Smooth muscle cell (in vitro differentiated cells): ENCODE data around the gene STX10. TPM values are rescaled to one million over a fixed set of nuclear protein-coding genes. Genes with fewer than 3 reads are reported as not detected.
A peak's percentile ranks its signal among the peaks of the same experiment; 100 is the strongest.

Experiments
- DNase-seq: peaks from one replicate; lab custom pipeline; 2025; ENCODE audit not compliant: unreplicated experiment; lab: John Stamatoyannopoulos, UW
- H2AFZ ChIP-seq: fragments of 200-600 bp; sonication (generic); 2 replicates; pipeline ENCODE4 v1.6.0; 2016; ENCODE audit warnings: antibody characterized with exemption, low read depth, mild to moderate bottlenecking
- H3F3A ChIP-seq: fragments of 200-600 bp; sonication (generic); 2 replicates; pipeline ENCODE4 v1.6.0; 2017; ENCODE audit warnings: antibody characterized with exemption, low read depth
- H3K27ac ChIP-seq: fragments of 200-600 bp; sonication (generic); 2 replicates; pipeline ENCODE4 v1.5.1; 2016; ENCODE audit warnings: low read depth, mild to moderate bottlenecking
- H3K27me3 ChIP-seq: fragments of 200-600 bp; sonication (generic); 2 replicates; pipeline ENCODE4 v1.6.1; 2016; ENCODE audit warnings: low read depth, mild to moderate bottlenecking
- H3K36me3 ChIP-seq: fragments of 200-600 bp; sonication (generic); 2 replicates; pipeline ENCODE4 v1.5.1; 2016; ENCODE audit warnings: low read depth
- H3K4me1 ChIP-seq: fragments of 200-600 bp; sonication (generic); 2 replicates; pipeline ENCODE4 v1.5.1; 2016; ENCODE audit warnings: low read depth
- H3K4me2 ChIP-seq: fragments of 200-600 bp; sonication (generic); 2 replicates; pipeline ENCODE4 v1.6.0; 2016; ENCODE audit warnings: mild to moderate bottlenecking
- H3K4me3 ChIP-seq: fragments of 200-600 bp; sonication (generic); 2 replicates; pipeline ENCODE4 v1.5.1; 2016; ENCODE audit warnings: mild to moderate bottlenecking
- H3K79me2 ChIP-seq: fragments of 200-600 bp; sonication (generic); 2 replicates; pipeline ENCODE4 v1.6.0; 2016; ENCODE audit warnings: low read depth, mild to moderate bottlenecking
- H3K9ac ChIP-seq: fragments of 200-600 bp; sonication (generic); 2 replicates; pipeline ENCODE4 v1.6.0; 2016; ENCODE audit warnings: low read depth
- H3K9me3 ChIP-seq: fragments of 200-600 bp; sonication (generic); replicated peaks from 2 replicates; pipeline ENCODE4 v1.5.1; 2016; ENCODE audit warnings: low read depth
- H4K20me1 ChIP-seq: fragments of 200-600 bp; sonication (generic); 2 replicates; pipeline ENCODE4 v1.6.0; 2016; ENCODE audit warnings: low read depth
- WGBS: methylation state at CpG from one replicate; pipeline ENCODE4 v1.1.7; 2016; ENCODE audit warnings: low lambda C conversion rate; 5-methylcytosine and 5-hydroxymethylcytosine counted together
- polyA plus RNA-seq: library from polyadenylated mRNA; unstranded; fragments of >200 nt; fragmentation: Nextera tagmentation; extraction: Ambion mirVana; gene quantifications from 2 replicates; pipeline ENCODE4 v1.2.1, GENCODE V29; 2016
- total RNA-seq: library from RNA; depleted of rRNA; stranded (reverse); fragments of >200 nt; gene quantifications from 2 replicates; pipeline ENCODE4 v1.2.3, GENCODE V29; 2014
- TF ChIP-seq, protein P1 (sequence below): fragments of 200-600 bp; sonication (generic); IDR thresholded peaks from 2 replicates; pipeline ENCODE4 v1.5.1; 2017; ENCODE audit warnings: borderline replicate concordance, mild to moderate bottlenecking, antibody characterized with exemption; ENCODE audit not compliant: insufficient read depth, poor library complexity, severe bottlenecking

STX10 gene
- total and polyA plus RNA-seq, 2 experiments from 2014 or later = 59.6 to 69.1 TPM

DNA sequence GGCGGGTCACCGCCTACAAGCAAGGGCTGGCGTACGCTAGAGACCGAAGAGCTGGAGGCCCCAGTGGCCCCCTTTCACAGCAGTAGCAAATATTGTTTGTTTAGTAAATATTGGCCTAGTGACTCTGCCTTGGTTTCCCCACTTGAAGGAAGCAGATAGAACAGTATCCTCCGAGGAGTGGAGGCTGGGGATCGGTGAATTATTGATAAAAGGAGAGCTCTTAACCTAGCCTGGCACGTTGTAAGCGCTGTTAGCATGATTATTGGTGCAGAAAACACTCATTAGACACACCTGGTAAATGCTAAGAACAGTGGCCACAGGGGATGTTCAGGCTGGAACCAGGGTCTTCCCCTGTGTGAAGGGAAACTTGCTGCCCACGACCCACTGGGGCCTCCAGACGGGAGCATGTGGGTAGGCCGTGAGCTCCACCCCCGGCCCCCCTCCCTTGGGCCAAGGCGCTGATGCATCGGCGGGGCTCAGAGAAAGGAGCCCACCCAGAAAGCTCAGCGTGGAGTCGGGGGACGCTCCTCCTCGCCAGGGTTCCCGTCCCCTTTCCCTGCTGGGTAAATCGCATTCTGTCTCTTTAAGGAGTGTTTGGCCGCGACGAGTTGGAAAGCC lies 2.3 kb upstream of the STX10 start:
- peaks cover 12% of the 10 kb centered on the region for H3K79me2 ChIP-seq
- H3K4me1 ChIP-seq = peaks cover 10% of the 10 kb centered on the region
- peak overlapping the region; percentile 98 for H3K4me3 ChIP-seq
- H3K27me3 ChIP-seq = no peaks in the 10 kb centered on the region
- no peak for DNase-seq
- H3K4me2 ChIP-seq = peak overlapping the region; percentile 94
- peaks cover 17% of the 10 kb centered on the region for H3F3A ChIP-seq
- H3K9ac ChIP-seq = peak overlapping the region; percentile 99
- TF ChIP-seq, protein P1, sequence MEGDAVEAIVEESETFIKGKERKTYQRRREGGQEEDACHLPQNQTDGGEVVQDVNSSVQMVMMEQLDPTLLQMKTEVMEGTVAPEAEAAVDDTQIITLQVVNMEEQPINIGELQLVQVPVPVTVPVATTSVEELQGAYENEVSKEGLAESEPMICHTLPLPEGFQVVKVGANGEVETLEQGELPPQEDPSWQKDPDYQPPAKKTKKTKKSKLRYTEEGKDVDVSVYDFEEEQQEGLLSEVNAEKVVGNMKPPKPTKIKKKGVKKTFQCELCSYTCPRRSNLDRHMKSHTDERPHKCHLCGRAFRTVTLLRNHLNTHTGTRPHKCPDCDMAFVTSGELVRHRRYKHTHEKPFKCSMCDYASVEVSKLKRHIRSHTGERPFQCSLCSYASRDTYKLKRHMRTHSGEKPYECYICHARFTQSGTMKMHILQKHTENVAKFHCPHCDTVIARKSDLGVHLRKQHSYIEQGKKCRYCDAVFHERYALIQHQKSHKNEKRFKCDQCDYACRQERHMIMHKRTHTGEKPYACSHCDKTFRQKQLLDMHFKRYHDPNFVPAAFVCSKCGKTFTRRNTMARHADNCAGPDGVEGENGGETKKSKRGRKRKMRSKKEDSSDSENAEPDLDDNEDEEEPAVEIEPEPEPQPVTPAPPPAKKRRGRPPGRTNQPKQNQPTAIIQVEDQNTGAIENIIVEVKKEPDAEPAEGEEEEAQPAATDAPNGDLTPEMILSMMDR = no peak
- H2AFZ ChIP-seq = no peak overlapping the region
- H3K27ac ChIP-seq = peak overlapping the region; percentile 97
- H3K36me3 ChIP-seq = no peaks in the 10 kb centered on the region
- H4K20me1 ChIP-seq = peaks cover 25% of the 10 kb centered on the region
- H3K9me3 ChIP-seq = no peaks in the 10 kb centered on the region
- under 1% methylated on average over 25 of the region's 25 CpGs for WGBS

DNA sequence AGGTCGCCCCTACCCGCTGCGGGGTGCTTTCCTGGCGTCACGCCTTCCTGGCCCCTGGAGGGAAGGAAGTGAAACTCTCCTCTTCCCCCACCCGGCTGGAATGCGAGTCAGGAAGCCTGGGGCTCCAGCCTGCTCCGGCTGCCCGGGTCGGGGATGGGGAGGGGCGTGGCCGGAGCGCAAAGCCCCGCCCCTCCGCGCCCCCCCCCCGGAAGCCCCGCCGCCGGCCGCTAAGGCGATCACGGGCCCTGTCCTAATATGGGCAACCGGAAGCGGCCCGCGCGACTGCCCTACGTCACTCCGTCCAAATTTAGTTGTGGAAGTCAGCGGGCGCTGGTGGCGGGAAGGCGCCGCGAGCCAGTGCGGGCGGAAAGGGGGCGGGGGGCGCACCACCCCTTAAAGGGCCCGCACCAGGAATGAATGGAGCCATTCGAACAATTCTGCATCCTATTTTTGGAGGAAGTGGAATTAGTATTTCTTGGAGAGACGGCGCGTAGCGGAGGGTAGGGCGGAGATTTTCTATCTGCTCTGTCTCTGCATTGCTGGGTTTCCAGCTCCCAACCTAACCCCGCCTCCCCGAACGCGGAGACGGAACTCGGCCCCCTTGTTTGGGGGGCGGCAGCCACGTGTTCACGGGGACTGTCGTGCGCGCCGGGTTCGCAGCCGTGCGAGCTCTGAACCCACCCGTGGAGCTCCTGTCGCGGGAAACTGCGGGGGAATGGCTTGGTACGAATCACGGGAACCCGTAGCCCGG lies 1.6 kb upstream of the STX10 start:
- Histone ChIP-seq H3K79me2 (peaks cover 12% of the 10 kb centered on the region), H3K9me3 (no peaks in the 10 kb centered on the region), H3K4me3 (peak overlapping the region; percentile 98), H3K27ac (peak overlapping the region; percentile 97), H3K27me3 (no peaks in the 10 kb centered on the region), H3F3A (peaks cover 17% of the 10 kb centered on the region), H3K4me2 (peak overlapping the region; percentile 94), H3K4me1 (peaks cover 10% of the 10 kb centered on the region), H2AFZ (no peak overlapping the region), H3K36me3 (no peaks in the 10 kb centered on the region), H3K9ac (peak overlapping the region; percentile 99), H4K20me1 (peaks cover 25% of the 10 kb centered on the region)
- DNase-seq = peak; percentile 90
- WGBS = under 1% methylated on average over 60 of the region's 71 CpGs
- TF ChIP-seq, protein P1 = no peak

DNA sequence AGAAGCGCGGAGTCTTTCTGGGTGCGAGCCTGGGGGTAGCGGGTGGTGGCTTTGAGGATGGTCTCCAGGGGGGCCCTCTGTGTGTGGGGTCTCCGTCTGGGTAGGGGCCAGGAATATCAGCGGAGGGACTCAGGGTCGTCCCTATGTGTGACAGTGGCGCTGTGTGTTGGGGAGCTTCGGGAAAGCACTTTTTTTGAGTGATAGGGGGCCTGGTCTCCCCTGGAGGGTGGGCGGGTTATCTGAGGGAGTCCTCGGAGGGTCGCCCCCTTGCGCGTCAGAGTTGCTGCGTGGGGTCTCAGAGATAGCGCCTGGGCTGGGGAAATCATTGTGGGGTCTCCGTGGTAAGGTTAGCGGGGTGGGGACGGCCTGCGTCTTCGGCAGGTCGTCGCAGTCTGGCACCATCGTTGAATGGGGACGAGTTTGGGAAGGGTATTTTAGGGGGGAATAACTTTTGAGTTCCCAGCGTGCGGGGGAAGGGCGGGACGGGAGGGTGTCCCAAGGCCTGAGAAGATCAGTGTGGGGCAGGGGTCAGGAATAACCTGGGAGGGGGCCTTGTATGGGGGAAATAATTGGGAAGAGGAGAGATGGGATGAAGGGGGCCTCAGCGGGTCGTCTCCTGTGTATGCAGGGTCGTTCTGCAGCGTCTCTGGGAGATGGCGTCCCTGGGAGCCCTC lies 893 bp upstream of the STX10 start:
- Histone ChIP-seq H3K4me3 (peak overlapping the region; percentile 75), H3K4me1 (peaks cover 6% of the 10 kb centered on the region), H3K9ac (peak overlapping the region; percentile 95), H4K20me1 (peaks cover 25% of the 10 kb centered on the region), H3K27me3 (no peaks in the 10 kb centered on the region), H3K9me3 (no peaks in the 10 kb centered on the region), H3K4me2 (peak overlapping the region; percentile 93), H3K27ac (peak overlapping the region; percentile 91), H2AFZ (no peak overlapping the region), H3F3A (peaks cover 17% of the 10 kb centered on the region), H3K79me2 (peaks cover 12% of the 10 kb centered on the region), H3K36me3 (no peaks in the 10 kb centered on the region)
- no peak for DNase-seq
- 2% methylated on average over 26 of the region's 34 CpGs for WGBS
- TF ChIP-seq, protein P1 = no peak
